DOHH2 (cell line): ENCODE results near the gene PKD2L1.

Experiments
- CTCF ChIP-seq: fragments of 200-600 bp; sonication (generic); IDR thresholded peaks from one replicate; pipeline ENCODE4 v1.5.1; 2014; ENCODE audit warnings: antibody characterized with exemption, mild to moderate bottlenecking, low read depth, low read length; ENCODE audit not compliant: poor library complexity, severe bottlenecking
- EZH2phosphoT487 ChIP-seq: fragments of 200-600 bp; sonication (generic); IDR thresholded peaks from 2 replicates; pipeline ENCODE4 v1.6.1; 2017; ENCODE audit warnings: borderline replicate concordance, mild to moderate bottlenecking, antibody characterized with exemption, low read length, moderate library complexity, mixed read lengths

- TF ChIP-seq CTCF (no peak), EZH2phosphoT487 (no peak)
Measured at GRCh38 chr10:100348389-100348927, 18.4 kb upstream of the PKD2L1 start.
